ENCODE data around the gene CHST13.

The CHST13 gene

GRCh38 chr3:126519506-126520455 is 4.2 kb upstream of the CHST13 start:
- no peak for DNase-seq
- TF ChIP-seq POLR2A (IDR thresholded peaks at IDR 0.05; ENCODE audit: low read length) (no peak), GATA1 (IDR thresholded peaks at IDR 0.05; ENCODE audit: low read depth, low read length) (no peak)

- no peak for DNase-seq
- TF ChIP-seq GATA1 (IDR thresholded peaks at IDR 0.05; ENCODE audit: low read depth, low read length) (no peak), POLR2A (IDR thresholded peaks at IDR 0.05; ENCODE audit: low read length) (no peak)
These were observed 2.6 kb upstream of the CHST13 start for GRCh38 chr3:126521122-126521891.

- DNase-seq, result peak; percentile 17 to 59
- TF ChIP-seq POLR2A (IDR thresholded peaks at IDR 0.05; ENCODE audit: low read length) (no peak), GATA1 (IDR thresholded peaks at IDR 0.05; ENCODE audit: low read depth, low read length) (no peak)
These were observed 1.6 kb upstream of the CHST13 start for GRCh38 chr3:126522363-126522788.

GRCh38 chr3:126524429-126524988 is 554 bp downstream of the CHST13 start:
- DNase-seq, result no peak
- TF ChIP-seq POLR2A (IDR thresholded peaks at IDR 0.05; ENCODE audit: low read length), result no peak
- TF ChIP-seq GATA1 (IDR thresholded peaks at IDR 0.05; ENCODE audit: low read depth, low read length), result no peak

- no peak for DNase-seq
These were observed 1.3 kb downstream of the CHST13 start for GRCh38 chr3:126525091-126525852.

GRCh38 chr3:126525853-126526667 is 2.1 kb downstream of the CHST13 start:
- DNase-seq, result no peak
- TF ChIP-seq GATA1 (IDR thresholded peaks at IDR 0.05; ENCODE audit: low read depth, low read length) (no peak), POLR2A (IDR thresholded peaks at IDR 0.05; ENCODE audit: low read length) (no peak)

More at GRCh38 chr3:126525091-126525852, 1.3 kb downstream of the CHST13 start:
- TF ChIP-seq POLR2A (IDR thresholded peaks at IDR 0.05; ENCODE audit: low read length) (no peak), GATA1 (IDR thresholded peaks at IDR 0.05; ENCODE audit: low read depth, low read length) (no peak)

GRCh38 chr3:126526668-126527005 is 2.7 kb downstream of the CHST13 start:
- no peak for DNase-seq

GRCh38 chr3:126527006-126527405 is 3.1 kb downstream of the CHST13 start:
- DNase-seq, result no peak
- TF ChIP-seq GATA1 (IDR thresholded peaks at IDR 0.05; ENCODE audit: low read depth, low read length), result no peak

More at GRCh38 chr3:126526668-126527005, 2.7 kb downstream of the CHST13 start:
- TF ChIP-seq GATA1 (IDR thresholded peaks at IDR 0.05; ENCODE audit: low read depth, low read length) (no peak), POLR2A (IDR thresholded peaks at IDR 0.05; ENCODE audit: low read length) (no peak)

GRCh38 chr3:126527455-126528211 is 3.7 kb downstream of the CHST13 start:
- no peak for DNase-seq
- TF ChIP-seq GATA1 (IDR thresholded peaks at IDR 0.05; ENCODE audit: low read depth, low read length), result no peak
- no peak for TF ChIP-seq POLR2A (IDR thresholded peaks at IDR 0.05; ENCODE audit: low read length)

- no peak for DNase-seq
- TF ChIP-seq POLR2A (IDR thresholded peaks at IDR 0.05; ENCODE audit: low read length) (no peak), GATA1 (IDR thresholded peaks at IDR 0.05; ENCODE audit: low read depth, low read length) (no peak)
These were observed 4.5 kb downstream of the CHST13 start for GRCh38 chr3:126528419-126528799.

- peak; percentile 44 to 49 for DNase-seq
- TF ChIP-seq GATA1 (IDR thresholded peaks at IDR 0.05; ENCODE audit: low read depth, low read length) (no peak), POLR2A (IDR thresholded peaks at IDR 0.05; ENCODE audit: low read length) (no peak)
These were observed 5.0 kb downstream of the CHST13 start for GRCh38 chr3:126528800-126529541.
